GM23248 (cell line): ENCODE measurements around the gene ANKDD1A. TPM values are rescaled to one million over a fixed set of nuclear protein-coding genes. Genes with fewer than 3 reads are reported as not detected.

Source experiments
- DNase-seq: peaks from one replicate; pipeline ENCODE4 v3.0.0-alpha.2; 2015
- H2AFZ ChIP-seq: fragments of 200-600 bp; sonication (generic); 2 replicates; pipeline ENCODE4 v1.6.1; 2016; ENCODE audit warnings: antibody characterized with exemption
- H3F3A ChIP-seq: fragments of 200-600 bp; sonication (generic); 2 replicates; pipeline ENCODE4 v1.6.1; 2016; ENCODE audit warnings: mild to moderate bottlenecking, antibody characterized with exemption, mixed run types; ENCODE audit not compliant: insufficient read depth
- H3K27ac ChIP-seq: fragments of 200-600 bp; sonication (generic); 2 replicates; pipeline ENCODE4 v1.5.1; 2016; ENCODE audit warnings: mild to moderate bottlenecking
- H3K27me3 ChIP-seq: fragments of 200-600 bp; sonication (generic); replicated peaks from 2 replicates; pipeline ENCODE4 v1.6.1; 2016; ENCODE audit warnings: mild to moderate bottlenecking; ENCODE audit not compliant: insufficient read depth
- H3K36me3 ChIP-seq: fragments of 200-600 bp; sonication (generic); 2 replicates; pipeline ENCODE4 v1.6.1; 2016; ENCODE audit warnings: low read depth, mild to moderate bottlenecking
- H3K4me1 ChIP-seq: fragments of 200-600 bp; sonication (generic); 2 replicates; pipeline ENCODE4 v1.6.1; 2016; ENCODE audit warnings: mild to moderate bottlenecking; ENCODE audit not compliant: insufficient read depth
- H3K4me2 ChIP-seq: fragments of 200-600 bp; sonication (generic); one replicate; pipeline ENCODE4 v1.6.1; 2016; ENCODE audit warnings: mild to moderate bottlenecking; ENCODE audit not compliant: unreplicated experiment
- H3K4me3 ChIP-seq: fragments of 200-600 bp; sonication (generic); 2 replicates; pipeline ENCODE4 v1.5.1; 2016; ENCODE audit warnings: mild to moderate bottlenecking
- H3K79me2 ChIP-seq: fragments of 200-600 bp; sonication (generic); 2 replicates; pipeline ENCODE4 v1.6.1; 2016; ENCODE audit warnings: mild to moderate bottlenecking; ENCODE audit not compliant: insufficient read depth
- H3K9ac ChIP-seq: fragments of 200-600 bp; sonication (generic); 2 replicates; pipeline ENCODE4 v1.6.1; 2016; ENCODE audit warnings: mild to moderate bottlenecking
- H3K9me2 ChIP-seq: fragments of 200-600 bp; sonication (generic); 2 replicates; pipeline ENCODE4 v1.6.1; 2016; ENCODE audit warnings: mixed run types, mild to moderate bottlenecking, moderate library complexity; ENCODE audit not compliant: insufficient read depth
- H3K9me3 ChIP-seq: fragments of 200-600 bp; sonication (generic); one replicate; pipeline ENCODE4 v1.6.1; 2017; ENCODE audit warnings: low read depth
- H4K20me1 ChIP-seq: fragments of 200-600 bp; sonication (generic); 2 replicates; pipeline ENCODE4 v1.6.0; 2016; ENCODE audit not compliant: insufficient read depth
- EZH2 ChIP-seq: fragments of 200-600 bp; sonication (generic); IDR thresholded peaks from 2 replicates; pipeline ENCODE4 v1.6.1; 2018; ENCODE audit warnings: antibody characterized with exemption, mild to moderate bottlenecking; ENCODE audit not compliant: insufficient read depth, poor library complexity, severe bottlenecking
- EZH2phosphoT487 ChIP-seq: fragments of 200-600 bp; sonication (generic); IDR thresholded peaks from 2 replicates; pipeline ENCODE4 v1.6.1; 2018; ENCODE audit warnings: antibody characterized with exemption, moderate library complexity, mild to moderate bottlenecking, low read depth; ENCODE audit not compliant: insufficient read depth
- WGBS, 2 experiments: methylation state at CpG; one replicate each; pipeline ENCODE4 v1.1.6; 2015 to 2017; ENCODE audit warnings: low lambda C conversion rate in 2 of 2, low coverage in 1 of 2; ENCODE audit errors: missing lambda C conversion rate in 2 of 2; 5-methylcytosine and 5-hydroxymethylcytosine counted together
- in situ Hi-C: fragments of 300-500 bp; cut with MboI; formaldehyde crosslinking; loops from 2 replicates; pipeline ENCODE4 v1.15.0; 2020
- polyA plus RNA-seq: library from polyadenylated mRNA; unstranded; fragments of >200 nt; fragmentation: Nextera tagmentation; extraction: Ambion mirVana; gene quantifications from 2 replicates; pipeline ENCODE4 v1.2.1, GENCODE V29; 2016
- total RNA-seq: library from RNA; depleted of rRNA; stranded (reverse); fragments of >200 nt; shearing (Covaris generic); gene quantifications from 2 replicates; pipeline ENCODE4 v1.2.3, GENCODE V29; 2014

The ANKDD1A gene
- total and polyA plus RNA-seq, 2 experiments from 2014 or later: 2.7 to 3.1 TPM

DNA sequence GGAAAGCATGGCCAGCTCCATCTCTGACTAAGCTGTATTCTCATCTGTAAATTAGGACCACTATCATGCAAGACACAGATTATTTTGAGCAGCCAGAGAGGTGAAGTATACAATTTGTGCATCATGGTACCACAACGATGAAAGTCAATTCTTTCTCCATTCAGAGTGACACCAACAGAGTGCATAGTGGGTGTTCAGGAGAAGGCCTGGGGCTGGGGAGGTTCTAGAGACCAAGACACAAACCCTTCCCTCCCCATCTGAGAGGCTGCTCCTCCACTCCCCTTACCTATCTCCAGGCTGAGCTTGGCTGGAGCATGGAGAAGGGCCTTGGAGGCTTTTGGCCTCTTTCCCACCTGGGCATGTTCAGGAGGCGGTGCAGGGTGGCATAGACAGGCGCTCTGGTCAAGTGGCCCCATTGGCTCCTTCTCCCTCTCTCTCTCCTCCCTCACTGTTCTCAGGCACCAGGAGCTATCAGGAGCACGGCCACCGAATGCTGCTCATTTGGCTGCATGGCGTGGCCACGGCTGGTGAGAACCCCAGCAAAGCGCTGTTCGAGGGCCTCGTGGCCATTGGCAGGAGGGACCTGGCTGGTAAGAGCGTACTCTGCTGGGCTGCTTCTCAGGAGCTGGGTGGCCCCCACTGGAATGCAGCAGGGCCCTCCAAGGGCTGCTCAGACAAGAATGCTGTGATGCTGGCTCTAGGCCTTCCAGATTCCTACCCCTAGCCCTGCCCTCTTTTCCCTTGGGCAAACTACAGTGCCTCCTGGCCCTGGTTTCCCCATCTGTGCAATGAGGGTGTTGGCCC is 37.9 kb downstream of the ANKDD1A start:
- no peaks in the 10 kb centered on the region for H3K36me3 ChIP-seq
- no peak for DNase-seq
- TF ChIP-seq EZH2phosphoT487 (no peak), EZH2 (no peak)
- H4K20me1 ChIP-seq: no peaks in the 10 kb centered on the region
- no peaks in the 10 kb centered on the region for H3K4me1 ChIP-seq
- H3K79me2 ChIP-seq: no peaks in the 10 kb centered on the region
- H3K4me2 ChIP-seq: no peak overlapping the region
- no peak overlapping the region for H3K4me3 ChIP-seq
- H2AFZ ChIP-seq: no peak overlapping the region
- H3K9me2 ChIP-seq: no peaks in the 10 kb centered on the region
- no peaks in the 10 kb centered on the region for H3K27me3 ChIP-seq
- H3K27ac ChIP-seq: no peak overlapping the region
- in situ Hi-C loops: no loop called here
- 91 to 94% methylated on average over 11 of the region's 11 CpGs for whole genome bisulfite sequencing, 2 experiments
- 0 out of 2 replicates have a peak, but pooled peaks cover 6% of the 10 kb centered on the region for H3F3A ChIP-seq
- H3K9me3 ChIP-seq: no peaks in the 10 kb centered on the region
- H3K9ac ChIP-seq: no peak overlapping the region

DNA sequence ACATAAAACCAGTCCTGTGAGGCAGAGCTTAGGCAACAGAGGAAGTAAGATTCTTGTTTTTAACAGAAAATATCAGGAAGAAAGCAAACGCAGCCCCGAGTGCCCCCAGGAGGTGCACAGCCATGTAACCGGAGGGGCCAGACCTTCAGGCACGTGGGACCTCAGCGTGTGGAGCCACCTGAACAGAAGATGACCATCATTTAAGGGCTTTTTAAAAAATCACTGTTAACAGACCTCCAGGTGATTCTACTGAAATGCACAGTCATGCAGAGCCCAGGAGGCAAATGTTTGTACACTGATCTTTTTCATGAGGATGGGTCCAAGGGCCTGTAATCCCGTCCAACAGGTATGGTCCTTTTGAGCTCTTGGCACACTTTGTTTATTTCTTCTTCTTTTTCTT is 39.2 kb downstream of the ANKDD1A start:
- 0 out of 2 replicates have a peak, but pooled peaks cover 6% of the 10 kb centered on the region for H3F3A ChIP-seq
- peaks cover 7% of the 10 kb centered on the region; the same call in 1 of the 2 replicates for H3K36me3 ChIP-seq
- WGBS, 2 experiments: 83 to 84% methylated on average over 6 of the region's 6 CpGs
- H3K27me3 ChIP-seq: no peaks in the 10 kb centered on the region
- DNase-seq: no peak
- in situ Hi-C loops: no loop called here
- no peak overlapping the region for H3K27ac ChIP-seq
- H3K4me3 ChIP-seq: no peak overlapping the region
- H2AFZ ChIP-seq: no peak overlapping the region
- H3K9me3 ChIP-seq: no peaks in the 10 kb centered on the region
- H3K4me1 ChIP-seq: no peaks in the 10 kb centered on the region
- H3K9ac ChIP-seq: no peak overlapping the region
- TF ChIP-seq EZH2: no peak
- no peak for TF ChIP-seq EZH2phosphoT487
- H3K79me2 ChIP-seq: no peaks in the 10 kb centered on the region
- H3K9me2 ChIP-seq: no peaks in the 10 kb centered on the region
- H3K4me2 ChIP-seq: no peak overlapping the region
- H4K20me1 ChIP-seq: no peaks in the 10 kb centered on the region

DNA sequence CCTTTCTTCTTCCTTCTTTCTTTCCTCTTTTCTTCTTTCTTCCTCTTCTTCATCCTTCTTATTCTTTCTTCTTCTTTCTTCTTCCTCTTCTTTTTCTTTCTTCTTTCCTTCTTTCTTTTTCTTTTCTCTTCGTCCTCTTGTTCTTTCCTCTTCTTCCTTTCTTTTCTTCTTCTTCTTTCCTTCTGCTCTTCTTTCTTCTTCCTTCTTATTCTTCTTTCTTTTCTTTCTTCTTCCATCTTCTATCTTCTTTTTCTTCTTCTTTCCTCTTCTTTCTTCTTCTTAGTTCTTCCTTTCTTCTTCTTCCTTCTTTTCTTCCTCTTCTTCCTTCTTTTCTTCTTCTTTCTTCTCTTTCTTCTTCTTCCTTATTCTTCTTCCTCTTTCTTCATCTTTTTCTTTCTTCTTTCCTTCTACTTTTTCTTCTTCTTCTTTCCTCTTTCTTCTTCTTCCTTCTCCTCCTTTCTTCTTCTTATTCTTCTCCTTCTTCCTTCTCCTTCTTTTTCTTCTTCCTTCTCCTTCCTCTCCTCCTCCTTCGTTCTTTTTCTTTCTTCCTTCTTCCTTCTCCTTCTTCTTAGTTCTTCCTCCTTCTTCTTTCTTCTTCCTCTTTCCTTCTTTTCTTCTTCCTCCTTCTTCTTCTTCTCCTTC is 40.2 kb downstream of the ANKDD1A start:
- Histone ChIP-seq H3F3A (0 out of 2 replicates have a peak, but pooled peaks cover 6% of the 10 kb centered on the region), H3K9me2 (no peaks in the 10 kb centered on the region), H3K9me3 (no peaks in the 10 kb centered on the region), H3K4me3 (no peak overlapping the region), H3K79me2 (no peaks in the 10 kb centered on the region), H3K27me3 (no peaks in the 10 kb centered on the region), H3K27ac (no peak overlapping the region), H2AFZ (no peak overlapping the region), H3K9ac (no peak overlapping the region), H3K4me2 (no peak overlapping the region), H3K36me3 (peaks cover 14% of the 10 kb centered on the region; the same call in 1 of the 2 replicates), H3K4me1 (no peaks in the 10 kb centered on the region), H4K20me1 (no peaks in the 10 kb centered on the region)
- in situ Hi-C loops: no loop called here
- WGBS, 2 experiments: 85 to 93% methylated on average over 2 of the region's 2 CpGs
- TF ChIP-seq EZH2 (no peak), EZH2phosphoT487 (no peak)
- no peak for DNase-seq

DNA sequence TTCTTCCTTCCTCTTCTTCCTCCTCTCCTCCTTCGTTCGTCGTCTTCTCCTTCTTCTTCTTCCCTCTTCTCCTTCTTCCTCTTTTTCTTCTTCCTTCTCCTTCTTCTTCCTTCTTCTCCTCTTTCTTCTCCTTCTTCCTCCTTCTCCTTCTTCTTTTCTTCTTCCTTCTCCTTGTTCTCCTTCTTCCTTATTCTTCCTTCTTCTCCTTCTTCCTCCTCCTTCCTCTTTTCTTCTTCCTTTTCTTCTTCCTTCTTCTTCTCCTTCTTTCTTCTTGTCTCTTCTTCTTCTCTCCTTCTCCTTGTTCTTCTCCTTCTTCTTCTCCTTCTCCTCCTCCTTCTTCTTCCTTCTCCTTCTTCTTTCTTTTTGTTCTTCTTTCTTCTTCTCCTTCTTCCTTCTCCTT is 42.7 kb downstream of the ANKDD1A start:
- H3K27ac ChIP-seq: no peak overlapping the region
- H3K4me3 ChIP-seq: no peak overlapping the region
- H3K4me2 ChIP-seq: no peak overlapping the region
- H2AFZ ChIP-seq: no peak overlapping the region
- H3K36me3 ChIP-seq: peaks cover 21% of the 10 kb centered on the region; the same call in 1 of the 2 replicates
- no peaks in the 10 kb centered on the region for H3K9me2 ChIP-seq
- in situ Hi-C loops: no loop called here
- no peaks in the 10 kb centered on the region for H3K79me2 ChIP-seq
- TF ChIP-seq EZH2: no peak
- TF ChIP-seq EZH2phosphoT487: no peak
- 43 to 74% methylated on average over 3 of the region's 3 CpGs for WGBS, 2 experiments
- no peaks in the 10 kb centered on the region for H3F3A ChIP-seq
- H3K4me1 ChIP-seq: no peaks in the 10 kb centered on the region
- H3K9me3 ChIP-seq: no peaks in the 10 kb centered on the region
- H3K9ac ChIP-seq: no peak overlapping the region
- no peaks in the 10 kb centered on the region for H3K27me3 ChIP-seq
- H4K20me1 ChIP-seq: no peaks in the 10 kb centered on the region
- DNase-seq: no peak
